Endothelial cell of umbilical vein (primary cell): ENCODE data around the gene LRP11. TPM values are rescaled to one million over a fixed set of nuclear protein-coding genes. Genes with fewer than 3 reads are reported as not detected.

Source experiments
- BruUV-seq: library from RNA; stranded (reverse); fragments of 400-500 nt; replicated peaks from 2 replicates; lab custom pipeline; 2021; lab: Mats Ljungman, UMichigan
- CTCF ChIA-PET: fragments of 300-600, 350-600 bp; sonication (Branson Sonifier 250); formaldehyde crosslinking; loops from one replicate; lab custom pipeline; 2021; ENCODE audit warnings: antibody characterized with exemption, inconsistent platforms; lab: Charles Lee
- POLR2A ChIA-PET: fragments of 300-600, 350-600 bp; sonication (Branson Sonifier 250); formaldehyde crosslinking; loops from one replicate; lab custom pipeline; 2021; ENCODE audit warnings: antibody characterized with exemption, inconsistent platforms; lab: Charles Lee
- DNase-seq: peaks from one replicate; pipeline ENCODE4 v3.0.0-alpha.2; 2011; ENCODE audit warnings: low read depth, low spot score
- FAIRE-seq: peaks from 2 replicates; lab custom pipeline; 2011; peaks lifted over from hg19 to GRCh38; lab: Jason Lieb, UNC
- H2AFZ ChIP-seq: 2 replicates; pipeline ENCODE4 v1.6.0; 2012; ENCODE audit warnings: low read depth, low read length, control low read depth, inconsistent platforms
- H3K27ac ChIP-seq: 2 replicates; pipeline ENCODE4 v1.5.1; 2011; ENCODE audit warnings: low read depth, mild to moderate bottlenecking, control low read depth, low read length, moderate library complexity; ENCODE audit not compliant: insufficient read depth
- H3K27me3 ChIP-seq, 2 experiments: 2 replicates each; pipeline versions ENCODE4 v1.6.0 to v1.6.1; 2011; ENCODE audit warnings: low read length in 2 of 2, mixed read lengths in 1 of 2; ENCODE audit not compliant: control insufficient read depth in 2 of 2, insufficient read depth in 2 of 2
- H3K36me3 ChIP-seq, 2 experiments: 2 replicates in 1 of 2; 3 replicates in 1 of 2; pipeline ENCODE4 v1.5.1; 2011; ENCODE audit warnings: low read length in 2 of 2, mild to moderate bottlenecking in 1 of 2, moderate library complexity in 1 of 2; ENCODE audit not compliant: control insufficient read depth in 2 of 2, insufficient read depth in 2 of 2; ENCODE audit errors: extremely low read depth in 1 of 2
- H3K4me1 ChIP-seq: 3 replicates; pipeline ENCODE4 v1.5.1; 2011; ENCODE audit warnings: mild to moderate bottlenecking, low read length; ENCODE audit not compliant: control insufficient read depth, insufficient read depth; ENCODE audit errors: extremely low read depth
- H3K4me2 ChIP-seq: 2 replicates; pipeline ENCODE4 v1.6.1; 2011; ENCODE audit warnings: low read length, control low read depth, mixed read lengths; ENCODE audit not compliant: insufficient read depth
- H3K4me3 ChIP-seq, 3 experiments: fragments of 200-600 bp in 1 of 3; sonication (generic), shearing (Covaris generic) in 1 of 3; replicated peaks in 1 of 3; 2 replicates each; pipeline ENCODE4 v1.5.1; 2011 to 2016; ENCODE audit warnings: control low read depth in 3 of 3, low read length in 3 of 3, mild to moderate bottlenecking in 2 of 3, inconsistent platforms in 1 of 3, low read depth in 1 of 3, moderate library complexity in 1 of 3; ENCODE audit not compliant: insufficient read depth in 1 of 3
- H3K79me2 ChIP-seq: 2 replicates; pipeline ENCODE4 v1.6.0; 2012; ENCODE audit warnings: low read length, inconsistent platforms; ENCODE audit not compliant: control insufficient read depth, insufficient read depth
- H3K9ac ChIP-seq: replicated peaks from 2 replicates; pipeline ENCODE3; 2011; ENCODE audit warnings: low read length, control low read depth; ENCODE audit not compliant: insufficient read depth; ENCODE audit errors: extremely low read depth
- H3K9me1 ChIP-seq: replicated peaks from 3 replicates; pipeline ENCODE4 v1.6.0; 2011; ENCODE audit warnings: mild to moderate bottlenecking, low read length; ENCODE audit not compliant: control insufficient read depth, insufficient read depth; ENCODE audit errors: extremely low read depth
- H3K9me3 ChIP-seq: replicated peaks from 2 replicates; pipeline ENCODE4 v1.5.1; 2012; ENCODE audit warnings: low read length, inconsistent platforms; ENCODE audit not compliant: control insufficient read depth, insufficient read depth
- H4K20me1 ChIP-seq: replicated peaks from 2 replicates; pipeline ENCODE3; 2011; ENCODE audit warnings: mild to moderate bottlenecking, low read length; ENCODE audit not compliant: control insufficient read depth, insufficient read depth; ENCODE audit errors: extremely low read depth
- CTCF ChIP-seq, 2 donors: IDR thresholded peaks; 1 replicate in 1 of 2; 2 replicates in 1 of 2; pipeline ENCODE4 v1.5.1; 2011; ENCODE audit warnings: low read length in 2 of 2, mild to moderate bottlenecking in 2 of 2, moderate library complexity in 2 of 2, control low read depth in 1 of 2, inconsistent platforms in 1 of 2, low read depth in 1 of 2; ENCODE audit not compliant: insufficient read depth in 1 of 2; ENCODE audit errors: extremely low read depth in 1 of 2
- EZH2 ChIP-seq: IDR thresholded peaks from 2 replicates; pipeline ENCODE4 v1.6.1; 2012; ENCODE audit warnings: borderline replicate concordance, low read depth, mild to moderate bottlenecking, moderate library complexity, low read length, inconsistent platforms; ENCODE audit not compliant: severe bottlenecking
- FOS ChIP-seq: IDR thresholded peaks from 2 replicates; pipeline ENCODE4 v1.6.1; 2011; ENCODE audit warnings: mild to moderate bottlenecking, low read length, moderate library complexity, borderline replicate concordance; ENCODE audit not compliant: insufficient read depth
- GATA2 ChIP-seq: IDR thresholded peaks from 2 replicates; pipeline ENCODE4 v1.7.0; 2011; ENCODE audit warnings: low read depth, mild to moderate bottlenecking, moderate library complexity, mixed read lengths, low read length; ENCODE audit not compliant: insufficient read length, insufficient read depth
- JUN ChIP-seq: IDR thresholded peaks from 2 replicates; pipeline ENCODE4 v1.6.1; 2011; ENCODE audit warnings: borderline replicate concordance, low read depth; ENCODE audit not compliant: insufficient read length, insufficient read depth
- MAX ChIP-seq: IDR thresholded peaks from 2 replicates; pipeline ENCODE4 v1.6.1; 2011; ENCODE audit not compliant: insufficient read depth, insufficient read length
- POLR2A ChIP-seq: IDR thresholded peaks from 2 replicates; pipeline ENCODE4 v1.6.1; 2012; ENCODE audit warnings: low read depth, mild to moderate bottlenecking, control low read depth, low read length
- POLR2AphosphoS5 ChIP-seq: IDR thresholded peaks from 2 replicates; pipeline ENCODE4 v1.6.1; 2012; ENCODE audit warnings: low read depth, mild to moderate bottlenecking, control low read depth, low read length, moderate library complexity; ENCODE audit not compliant: insufficient read depth
- dilution Hi-C: fragments of 300-500 bp; cut with MboI; formaldehyde crosslinking; loops from one replicate; pipeline ENCODE4 v1.15.0; 2019; ENCODE audit warnings: low sequenced_read_pairs; ENCODE audit not compliant: extremely low pct_ligation_motif_present
- intact Hi-C: fragments of 100-400 bp; cut with micrococcal nuclease; formaldehyde crosslinking; loops from one replicate; pipeline ENCODE4 v1.10.0; 2022
- polyA plus RNA-seq, 4 experiments: library from polyadenylated mRNA; depleted of rRNA in 3 of 4; stranded (reverse) in 3 of 4; unstranded in 1 of 4; fragments of >200 nt; gene quantifications; 2 replicates each; pipeline versions ENCODE4 v1.2.1 to v1.2.3, GENCODE V29; 2011 to 2012; ENCODE audit warnings: missing spikeins in 1 of 4
- total RNA-seq: library from RNA; stranded (reverse); gene quantifications from 2 replicates; pipeline ENCODE4 v1.2.3, GENCODE V29; 2021

LRP11 gene
- total and polyA plus RNA-seq, 2 donors (not counting 3 experiments of a cell fraction or from before 2014, with no cell fraction given): 23.1 to 59.1 TPM

GRCh38 chr6:149842331-149842730 lies 21.8 kb downstream of the LRP11 start:
- Histone ChIP-seq H3K9me1 (no peaks in the 10 kb centered on the region), H3K36me3 (peaks cover 0 to 3% of the 10 kb centered on the region in 2 experiments), H2AFZ (no peak overlapping the region), H3K4me1 (peaks cover 8% of the 10 kb centered on the region), H3K4me2 (no peak overlapping the region), H3K9ac (no peak overlapping the region), H3K4me3 (no peak overlapping the region), H3K79me2 (no peaks in the 10 kb centered on the region), H4K20me1 (no peaks in the 10 kb centered on the region), H3K27me3 (no peaks in the 10 kb centered on the region), H3K27ac (no peak overlapping the region), H3K9me3 (no peaks in the 10 kb centered on the region)
- intact Hi-C loops (no loop called here), dilution Hi-C loops (no loop called here)
- FAIRE-seq (no peak), DNase-seq (no peak)
- TF ChIP-seq GATA2 (no peak), POLR2AphosphoS5 (no peak), FOS (no peak), JUN (no peak), EZH2 (no peak), MAX (no peak), POLR2A (no peak), CTCF (IDR thresholded peaks at IDR 0.05; ENCODE audit: extremely low read depth in 1 of 2, insufficient read depth in 1 of 2, low read depth in 1 of 2, low read length in 2 of 2) (no peak)
- CTCF ChIA-PET: no interaction called here
- BruUV-seq: no TSS peak
- POLR2A ChIA-PET: no interaction called here
